GM12878 (cell line): ENCODE data around the gene WWOX. TPM values are rescaled to one million over a fixed set of nuclear protein-coding genes. Genes with fewer than 3 reads are reported as not detected.

ENCODE experiments used
- ASH2L ChIP-seq: fragments of 300-600, 200-600 bp; sonication (generic); IDR thresholded peaks from 2 replicates; pipeline ENCODE4 v1.6.1; 2017; ENCODE audit warnings: low read depth, mild to moderate bottlenecking, borderline replicate concordance
- CBFB ChIP-seq: IDR thresholded peaks from 2 replicates; pipeline ENCODE4 v1.6.1; 2016; ENCODE audit warnings: antibody characterized with exemption, low read depth
- CBX3 ChIP-seq: fragments of 200-600 bp; sonication (generic); IDR thresholded peaks from 2 replicates; pipeline ENCODE4 v1.6.1; 2016; ENCODE audit warnings: low read depth, borderline replicate concordance
- CHD4 ChIP-seq: fragments of 200-600 bp; sonication (generic); IDR thresholded peaks from 2 replicates; pipeline ENCODE4 v1.6.1; 2016; ENCODE audit warnings: mild to moderate bottlenecking
- CREM ChIP-seq: IDR thresholded peaks from 2 replicates; pipeline ENCODE4 v1.6.1; 2014; ENCODE audit warnings: antibody characterized with exemption, low read depth
- DPF2 ChIP-seq: fragments of 450-650 bp; IDR thresholded peaks from 2 replicates; pipeline ENCODE4 v1.6.1; 2017; ENCODE audit warnings: mild to moderate bottlenecking
- E2F8 ChIP-seq: fragments of 450-650 bp; IDR thresholded peaks from 2 replicates; pipeline ENCODE4 v1.6.1; 2018; ENCODE audit warnings: mild to moderate bottlenecking, low read depth, moderate library complexity; ENCODE audit not compliant: partially characterized antibody
- EED ChIP-seq: sonication (generic); IDR thresholded peaks from 2 replicates; pipeline ENCODE4 v1.6.1; 2016; ENCODE audit warnings: antibody characterized with exemption, low read depth
- EP300 ChIP-seq, 2 experiments: fragments of 150-350 bp in 1 of 2; IDR thresholded peaks; 2 replicates each; pipeline ENCODE4 v1.6.1; 2011 to 2012; ENCODE audit warnings: low read depth in 2 of 2, low read length in 2 of 2, borderline replicate concordance in 1 of 2, improper control_type of control experiment in 1 of 2, inconsistent platforms in 1 of 2; ENCODE audit not compliant: control insufficient read depth in 1 of 2
- HDAC6 ChIP-seq: fragments of 200-600 bp; sonication (generic); IDR thresholded peaks from one replicate; pipeline ENCODE4 v1.8.0; 2017; ENCODE audit warnings: antibody characterized with exemption; ENCODE audit not compliant: unreplicated experiment
- HDGF ChIP-seq: fragments of 450-650 bp; IDR thresholded peaks from 2 replicates; pipeline ENCODE4 v1.6.1; 2016; ENCODE audit warnings: antibody characterized with exemption
- IRF4 ChIP-seq: IDR thresholded peaks from 2 replicates; pipeline ENCODE4 v1.6.1; 2011; ENCODE audit warnings: low read depth, low read length
- KAT2A ChIP-seq: conservative IDR thresholded peaks from 2 replicates; pipeline ENCODE4 v1.6.1; 2011; ENCODE audit warnings: low read depth, low read length; ENCODE audit not compliant: control insufficient read depth
- MAX ChIP-seq: IDR thresholded peaks from 2 replicates; pipeline ENCODE4 v1.6.1; 2012; ENCODE audit warnings: low read depth, low read length, improper control_type of control experiment
- MEF2B ChIP-seq: fragments of 450-650 bp; IDR thresholded peaks from 2 replicates; pipeline ENCODE4 v1.6.1; 2018; ENCODE audit warnings: mild to moderate bottlenecking, moderate library complexity; ENCODE audit not compliant: partially characterized antibody, poor library complexity, severe bottlenecking
- MXI1 ChIP-seq: fragments of 150-350 bp; IDR thresholded peaks from 2 replicates; pipeline ENCODE4 v1.6.1; 2011; ENCODE audit warnings: low read depth, mild to moderate bottlenecking, inconsistent platforms, low read length, improper control_type of control experiment
- MYC ChIP-seq: IDR thresholded peaks from 2 replicates; pipeline ENCODE4 v1.6.1; 2011; ENCODE audit warnings: mild to moderate bottlenecking, low read length, moderate library complexity, inconsistent platforms; ENCODE audit not compliant: insufficient read depth, insufficient replicate concordance, insufficient read length, severe bottlenecking
- NBN ChIP-seq: fragments of 450-650 bp; IDR thresholded peaks from 2 replicates; pipeline ENCODE4 v1.6.1; 2016
- POLR2A ChIP-seq: IDR thresholded peaks from 2 replicates; pipeline ENCODE4 v1.6.1; 2011; ENCODE audit warnings: low read depth, mild to moderate bottlenecking, low read length
- RUNX3 ChIP-seq: IDR thresholded peaks from 2 replicates; pipeline ENCODE4 v1.6.1; 2012; ENCODE audit warnings: low read length, inconsistent platforms
- SMC3 ChIP-seq: IDR thresholded peaks from 2 replicates; pipeline ENCODE4 v1.6.1; 2011; ENCODE audit warnings: low read length, improper control_type of control experiment, borderline replicate concordance
- SP1 ChIP-seq: IDR thresholded peaks from one replicate; pipeline ENCODE4 v1.6.1; 2011; ENCODE audit warnings: low read depth, low read length
- polyA plus RNA-seq, 11 experiments: library from polyadenylated mRNA; depleted of rRNA in 4 of 11; unstranded in 6 of 11; stranded (reverse) in 5 of 11; fragments of >200 nt; fragmentation: Nextera tagmentation in 4 of 11; fragmentation: Illumina TruSeq in 1 of 11; extraction: Ambion mirVana in 4 of 11; extraction: Trizol in 1 of 11; gene quantifications; 1 replicate in 1 of 11; 2 replicates in 10 of 11; pipeline versions ENCODE4 v1.2.1 to v1.2.3, GENCODE V29; 2011 to 2016; ENCODE audit warnings: inconsistent platforms in 2 of 11, missing spikeins in 2 of 11, low read depth in 1 of 11
- total RNA-seq, 4 experiments: library from RNA; depleted of rRNA in 3 of 4; stranded (reverse); fragments of >200 nt in 3 of 4; fragmentation: Illumina TruSeq in 1 of 4; extraction: Trizol in 1 of 4; gene quantifications; 2 replicates each; pipeline versions ENCODE4 v1.2.1 to v1.2.3, GENCODE V29; 2013 to 2021
- TF ChIP-seq, protein P1 (sequence below): IDR thresholded peaks from 2 replicates; pipeline ENCODE4 v1.6.1; 2011; ENCODE audit warnings: low read depth, low read length, improper control_type of control experiment, borderline replicate concordance
- TF ChIP-seq, protein P2 (sequence below): fragments of 450-650 bp; IDR thresholded peaks from 2 replicates; pipeline ENCODE4 v1.6.1; 2018; ENCODE audit warnings: borderline replicate concordance, mild to moderate bottlenecking; ENCODE audit not compliant: partially characterized antibody
- TF ChIP-seq, protein P3 (sequence below): IDR thresholded peaks from 2 replicates; pipeline ENCODE4 v1.6.1; 2011; ENCODE audit warnings: borderline replicate concordance, low read depth, mild to moderate bottlenecking, moderate library complexity, mixed read lengths, low read length; ENCODE audit not compliant: insufficient read depth; ENCODE audit errors: extremely low read length

The WWOX gene
- total and polyA plus RNA-seq, 10 of the 15 experiments (the other 5 are each of a cell fraction or from before 2014, with no cell fraction given): 2.8 to 24.4 (median 17.8) TPM

- TF ChIP-seq, protein P1, sequence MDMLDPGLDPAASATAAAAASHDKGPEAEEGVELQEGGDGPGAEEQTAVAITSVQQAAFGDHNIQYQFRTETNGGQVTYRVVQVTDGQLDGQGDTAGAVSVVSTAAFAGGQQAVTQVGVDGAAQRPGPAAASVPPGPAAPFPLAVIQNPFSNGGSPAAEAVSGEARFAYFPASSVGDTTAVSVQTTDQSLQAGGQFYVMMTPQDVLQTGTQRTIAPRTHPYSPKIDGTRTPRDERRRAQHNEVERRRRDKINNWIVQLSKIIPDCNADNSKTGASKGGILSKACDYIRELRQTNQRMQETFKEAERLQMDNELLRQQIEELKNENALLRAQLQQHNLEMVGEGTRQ: no peak
- no peak for TF ChIP-seq CBX3
- peak; percentile 31; the same call in 1 of the 2 replicates for TF ChIP-seq MXI1
- TF ChIP-seq CHD4: no peak
- no peak for TF ChIP-seq HDAC6
- peak; percentile 55; the same call in 1 of the 2 replicates for TF ChIP-seq NBN
- TF ChIP-seq MAX: no peak
- TF ChIP-seq E2F8: no peak
- TF ChIP-seq KAT2A: no peak
- TF ChIP-seq MEF2B: peak; percentile 73
- TF ChIP-seq DPF2: peak; percentile 53
- TF ChIP-seq CBFB: peak; percentile 97
- TF ChIP-seq, protein P2, sequence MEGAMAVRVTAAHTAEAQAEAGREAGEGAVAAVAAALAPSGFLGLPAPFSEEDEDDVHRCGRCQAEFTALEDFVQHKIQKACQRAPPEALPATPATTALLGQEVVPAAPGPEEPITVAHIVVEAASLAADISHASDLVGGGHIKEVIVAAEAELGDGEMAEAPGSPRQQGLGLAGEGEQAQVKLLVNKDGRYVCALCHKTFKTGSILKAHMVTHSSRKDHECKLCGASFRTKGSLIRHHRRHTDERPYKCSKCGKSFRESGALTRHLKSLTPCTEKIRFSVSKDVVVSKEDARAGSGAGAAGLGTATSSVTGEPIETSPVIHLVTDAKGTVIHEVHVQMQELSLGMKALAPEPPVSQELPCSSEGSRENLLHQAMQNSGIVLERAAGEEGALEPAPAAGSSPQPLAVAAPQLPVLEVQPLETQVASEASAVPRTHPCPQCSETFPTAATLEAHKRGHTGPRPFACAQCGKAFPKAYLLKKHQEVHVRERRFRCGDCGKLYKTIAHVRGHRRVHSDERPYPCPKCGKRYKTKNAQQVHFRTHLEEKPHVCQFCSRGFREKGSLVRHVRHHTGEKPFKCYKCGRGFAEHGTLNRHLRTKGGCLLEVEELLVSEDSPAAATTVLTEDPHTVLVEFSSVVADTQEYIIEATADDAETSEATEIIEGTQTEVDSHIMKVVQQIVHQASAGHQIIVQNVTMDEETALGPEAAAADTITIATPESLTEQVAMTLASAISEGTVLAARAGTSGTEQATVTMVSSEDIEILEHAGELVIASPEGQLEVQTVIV: no peak
- TF ChIP-seq, protein P3, sequence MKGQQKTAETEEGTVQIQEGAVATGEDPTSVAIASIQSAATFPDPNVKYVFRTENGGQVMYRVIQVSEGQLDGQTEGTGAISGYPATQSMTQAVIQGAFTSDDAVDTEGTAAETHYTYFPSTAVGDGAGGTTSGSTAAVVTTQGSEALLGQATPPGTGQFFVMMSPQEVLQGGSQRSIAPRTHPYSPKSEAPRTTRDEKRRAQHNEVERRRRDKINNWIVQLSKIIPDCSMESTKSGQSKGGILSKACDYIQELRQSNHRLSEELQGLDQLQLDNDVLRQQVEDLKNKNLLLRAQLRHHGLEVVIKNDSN: no peak
- no peak for TF ChIP-seq SMC3
- TF ChIP-seq POLR2A: no peak
- peak; percentile 75 to 84 for TF ChIP-seq EP300 (IDR thresholded peaks at IDR 0.05; ENCODE audit: borderline replicate concordance in 1 of 2, control insufficient read depth in 1 of 2, low read depth in 2 of 2, low read length in 2 of 2)
- TF ChIP-seq EED: peak; percentile 79
- TF ChIP-seq IRF4: peak; percentile 89
- peak; percentile 83 for TF ChIP-seq CREM
- TF ChIP-seq ASH2L: no peak
- TF ChIP-seq SP1: no peak
- TF ChIP-seq MYC: no peak
- TF ChIP-seq HDGF: no peak
- TF ChIP-seq RUNX3: peak; percentile 100
Observed at GRCh38 chr16:78761427-78761826, 662.0 kb downstream of the WWOX start (continued).
